AG04450 (cell line): ENCODE data around the gene AUTS2. TPM values are rescaled to one million over a fixed set of nuclear protein-coding genes. Genes with fewer than 3 reads are reported as not detected.

ENCODE experiments used
- CTCF ChIA-PET: fragments of 300-600, 350-600 bp; formaldehyde crosslinking; extraction: SDS; loops from one replicate; lab custom pipeline; 2022; ENCODE audit warnings: antibody characterized with exemption, inconsistent platforms; lab: Charles Lee
- POLR2A ChIA-PET: fragments of 350-600 bp; formaldehyde crosslinking; extraction: SDS; loops from one replicate; lab custom pipeline; 2021; ENCODE audit warnings: antibody characterized with exemption, inconsistent platforms; lab: Yijun Ruan, JAX
- DNase-seq: peaks from one replicate; pipeline ENCODE4 v3.0.0-alpha.2; 2011; ENCODE audit warnings: low read depth, low spot score
- H3K27ac ChIP-seq: one replicate; pipeline ENCODE4 v1.5.1; 2012; ENCODE audit warnings: low read depth, low read length, control low read depth
- H3K27me3 ChIP-seq: one replicate; pipeline ENCODE4 v1.6.0; 2012; ENCODE audit warnings: low read length; ENCODE audit not compliant: control insufficient read depth, insufficient read depth
- H3K4me3 ChIP-seq: 2 replicates; pipeline ENCODE4 v1.5.1; 2011; ENCODE audit warnings: mild to moderate bottlenecking, low read depth, low read length, control low read depth
- H3K9me3 ChIP-seq: 2 replicates; pipeline ENCODE4 v1.5.1; 2012; ENCODE audit warnings: low read length; ENCODE audit not compliant: control insufficient read depth, insufficient read depth
- polyA plus RNA-seq: library from polyadenylated mRNA; depleted of rRNA; stranded (reverse); fragments of >200 nt; gene quantifications from 2 replicates; pipeline ENCODE4 v1.2.3, GENCODE V29; 2011
- TF ChIP-seq, protein P1 (sequence below): IDR thresholded peaks from 2 replicates; pipeline ENCODE4 v1.5.1; 2011; ENCODE audit warnings: low read depth, low read length, control low read depth, inconsistent platforms

The AUTS2 gene
- polyA plus RNA-seq, 1 experiment = 1.5 TPM

DNA sequence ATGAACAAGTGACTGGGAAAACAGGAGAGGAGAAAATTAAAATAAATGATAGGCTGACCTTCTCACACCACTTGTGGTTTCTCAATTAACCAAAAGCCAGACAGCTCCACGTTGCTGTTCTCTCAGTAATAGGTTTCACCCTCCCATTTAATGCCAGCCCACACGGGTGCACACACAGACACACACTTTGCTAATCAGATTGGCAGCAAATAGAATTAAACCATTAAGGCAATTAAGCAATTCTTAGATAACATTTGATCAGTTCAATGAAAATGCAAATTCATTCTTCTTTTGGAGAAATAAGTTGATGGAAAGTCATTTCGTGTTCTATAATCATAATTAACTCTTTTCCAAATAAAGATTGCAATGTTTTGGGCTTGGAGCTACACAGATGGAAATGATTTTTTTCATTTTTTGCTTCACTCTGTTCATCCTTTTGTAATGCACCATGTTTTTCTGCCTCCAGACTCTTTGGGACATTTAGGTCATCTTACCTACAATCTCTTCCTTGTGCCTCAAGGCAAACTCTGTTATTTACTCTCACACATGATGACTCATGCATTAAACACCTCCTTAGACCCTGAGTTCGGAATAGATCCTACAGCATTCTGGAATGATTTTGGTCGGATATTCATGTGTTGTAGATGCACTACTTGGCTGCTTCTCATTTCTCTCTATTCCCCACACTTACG is 700.7 kb downstream of the AUTS2 start:
- ChIA-PET POLR2A (no interaction called here), CTCF (interaction anchor here (0.7 kb wide), 1 partner anchor 401 kb away, joined by 3 read pairs; no protein-coding TSS in a partner anchor)
- Histone ChIP-seq H3K4me3 (no peak overlapping the region), H3K27ac (no peak overlapping the region), H3K27me3 (no peaks in the 10 kb centered on the region), H3K9me3 (no peaks in the 10 kb centered on the region)
- DNase-seq = no peak
- TF ChIP-seq, protein P1, sequence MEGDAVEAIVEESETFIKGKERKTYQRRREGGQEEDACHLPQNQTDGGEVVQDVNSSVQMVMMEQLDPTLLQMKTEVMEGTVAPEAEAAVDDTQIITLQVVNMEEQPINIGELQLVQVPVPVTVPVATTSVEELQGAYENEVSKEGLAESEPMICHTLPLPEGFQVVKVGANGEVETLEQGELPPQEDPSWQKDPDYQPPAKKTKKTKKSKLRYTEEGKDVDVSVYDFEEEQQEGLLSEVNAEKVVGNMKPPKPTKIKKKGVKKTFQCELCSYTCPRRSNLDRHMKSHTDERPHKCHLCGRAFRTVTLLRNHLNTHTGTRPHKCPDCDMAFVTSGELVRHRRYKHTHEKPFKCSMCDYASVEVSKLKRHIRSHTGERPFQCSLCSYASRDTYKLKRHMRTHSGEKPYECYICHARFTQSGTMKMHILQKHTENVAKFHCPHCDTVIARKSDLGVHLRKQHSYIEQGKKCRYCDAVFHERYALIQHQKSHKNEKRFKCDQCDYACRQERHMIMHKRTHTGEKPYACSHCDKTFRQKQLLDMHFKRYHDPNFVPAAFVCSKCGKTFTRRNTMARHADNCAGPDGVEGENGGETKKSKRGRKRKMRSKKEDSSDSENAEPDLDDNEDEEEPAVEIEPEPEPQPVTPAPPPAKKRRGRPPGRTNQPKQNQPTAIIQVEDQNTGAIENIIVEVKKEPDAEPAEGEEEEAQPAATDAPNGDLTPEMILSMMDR = no peak

DNA sequence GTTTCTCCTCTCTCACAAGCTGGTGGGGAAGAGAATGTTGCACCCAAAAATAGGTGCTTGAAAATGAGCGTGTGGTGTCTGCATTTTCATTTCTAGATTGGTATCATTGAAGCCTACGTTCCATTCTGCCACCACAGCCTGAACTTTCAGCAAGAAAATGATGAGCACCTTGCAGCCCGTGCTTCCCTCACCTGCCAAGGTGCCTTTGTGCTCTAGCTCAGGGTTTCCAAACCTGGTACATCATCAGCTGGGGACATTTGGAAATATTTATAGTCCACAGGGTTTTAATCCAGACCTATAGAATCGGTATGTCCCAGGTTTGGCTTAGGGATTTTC is 701.2 kb downstream of the AUTS2 start:
- no peaks in the 10 kb centered on the region for H3K9me3 ChIP-seq
- H3K4me3 ChIP-seq = no peak overlapping the region
- TF ChIP-seq, protein P1 = no peak
- ChIA-PET CTCF (interaction anchor here (0.7 kb wide), 1 partner anchor 400 kb away, joined by 3 read pairs; no protein-coding TSS in a partner anchor), POLR2A (no interaction called here)
- H3K27ac ChIP-seq = no peak overlapping the region
- H3K27me3 ChIP-seq = no peaks in the 10 kb centered on the region
- DNase-seq = no peak

DNA sequence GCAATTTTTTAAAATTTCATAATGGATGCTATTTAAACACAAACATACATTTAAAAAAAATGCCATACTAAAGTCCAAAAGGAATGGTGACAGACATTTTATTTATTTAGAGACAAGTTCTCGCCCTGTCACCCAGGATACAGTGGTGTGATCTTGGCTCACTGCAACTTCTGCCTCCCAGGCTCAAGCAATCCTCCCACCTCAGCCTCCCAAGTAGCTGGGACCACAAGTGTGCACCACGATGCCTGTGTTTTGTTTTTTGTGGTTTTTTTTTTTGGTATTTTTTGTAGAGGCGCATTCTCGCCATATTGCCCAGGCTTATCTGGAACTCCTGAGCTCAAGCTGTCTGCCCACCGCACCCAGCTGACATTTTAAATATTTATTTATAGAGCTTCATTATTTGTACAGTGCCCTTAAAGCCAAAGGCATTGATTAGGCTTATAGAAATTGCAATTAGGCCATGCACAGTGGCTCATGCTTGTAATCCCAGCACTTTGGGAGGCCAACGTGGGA is 703.5 kb downstream of the AUTS2 start:
- CTCF ChIA-PET = no interaction called here

DNA sequence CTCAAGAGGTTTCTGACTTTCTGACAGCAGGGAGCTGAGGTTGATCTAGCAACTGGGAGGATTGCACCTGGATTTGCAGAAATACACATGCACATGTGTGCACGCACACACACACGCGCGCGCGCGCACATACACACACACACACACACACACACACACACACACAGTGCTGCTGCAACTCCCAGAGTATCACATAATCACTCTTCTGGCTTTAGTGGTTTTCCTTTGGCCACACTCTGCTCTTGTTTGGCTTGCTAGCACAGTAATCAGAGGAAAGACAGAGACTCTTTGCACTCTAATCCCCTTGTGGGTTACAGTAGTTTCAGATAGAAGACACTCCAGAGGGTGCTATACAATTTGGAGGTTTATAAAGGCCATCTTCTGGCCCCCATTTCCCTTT is 705.0 kb downstream of the AUTS2 start:
- TF ChIP-seq, protein P1 = no peak
- Histone ChIP-seq H3K27ac (no peak overlapping the region), H3K9me3 (no peaks in the 10 kb centered on the region), H3K4me3 (no peak overlapping the region), H3K27me3 (no peaks in the 10 kb centered on the region)
- CTCF ChIA-PET = interaction anchor here (0.7 kb wide), 1 partner anchor 395 kb away, joined by 6 read pairs; no protein-coding TSS in a partner anchor
- POLR2A ChIA-PET = no interaction called here
- no peak for DNase-seq

More for the DNA sequence above, 703.5 kb downstream of the AUTS2 start:
- TF ChIP-seq, protein P1 = no peak
- Histone ChIP-seq H3K4me3 (no peak overlapping the region), H3K9me3 (no peaks in the 10 kb centered on the region), H3K27ac (no peak overlapping the region), H3K27me3 (no peaks in the 10 kb centered on the region)
- no peak for DNase-seq
- POLR2A ChIA-PET = no interaction called here

DNA sequence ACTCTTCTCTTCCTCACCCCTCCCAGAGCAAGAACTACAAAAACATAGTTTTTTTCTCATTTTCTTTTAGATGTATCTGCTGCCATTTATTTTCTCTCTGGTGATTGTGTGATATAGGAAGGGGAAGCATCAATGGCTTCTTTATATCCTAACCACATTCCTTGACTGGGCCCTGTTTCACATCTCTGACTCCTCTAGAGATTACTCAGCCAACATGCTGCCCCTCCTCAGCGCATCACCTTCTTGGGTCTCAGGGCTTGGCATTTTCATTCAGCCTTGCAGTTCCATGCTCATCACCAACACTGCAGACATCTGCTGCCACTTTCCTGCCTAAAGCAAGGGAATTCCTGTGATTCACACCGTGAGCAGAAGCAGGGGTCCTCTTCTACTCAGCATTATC is 705.5 kb downstream of the AUTS2 start:
- H3K9me3 ChIP-seq = no peaks in the 10 kb centered on the region
- no peak overlapping the region for H3K27ac ChIP-seq
- TF ChIP-seq, protein P1 = no peak
- ChIA-PET POLR2A (no interaction called here), CTCF (no interaction called here)
- H3K4me3 ChIP-seq = no peak overlapping the region
- no peaks in the 10 kb centered on the region for H3K27me3 ChIP-seq
- no peak for DNase-seq
